ENCODE measurements around the gene OLFM2. TPM values are rescaled to one million over a fixed set of nuclear protein-coding genes. Genes with fewer than 3 reads are reported as not detected.

Gene OLFM2
- total RNA-seq, 1 experiment from 2014 or later, result 19.9 TPM

GRCh38 chr19:9877780-9878510, 58.4 kb downstream of the OLFM2 start:
- no peaks in the 10 kb centered on the region for H3K79me2 ChIP-seq (ENCODE audit: insufficient read depth, low read length)
- RAD21 ChIA-PET (ENCODE audit: low non-redundant PET in 1 of 2, low total read pairs in 2 of 2, uncharacterized antibody in 2 of 2, unreplicated experiment in 2 of 2), result no interaction called here
- H3K27ac ChIP-seq (ENCODE audit: low read depth, low read length), result peak overlapping the region; percentile 48; the same call in 1 of the 2 replicates
- intact Hi-C loops (cut with micrococcal nuclease), result no loop called here
- H3K36me3 ChIP-seq (ENCODE audit: control insufficient read depth in 1 of 2, insufficient read depth in 2 of 2, low read length in 2 of 2), result no peaks in the 10 kb centered on the region
- no peaks in the 10 kb centered on the region for H3K9me2 ChIP-seq (ENCODE audit: insufficient read depth)
- TF ChIP-seq CBX3 (IDR thresholded peaks at IDR 0.05; ENCODE audit: low read depth) (peak; percentile 77; the same call in 1 of the 2 replicates), SP1 (IDR thresholded peaks at IDR 0.05; ENCODE audit: low read depth) (peak; percentile 27; the same call in 1 of the 2 replicates), SIN3A (IDR thresholded peaks at IDR 0.05; ENCODE audit: low read depth) (no peak), TCF7L2 (IDR thresholded peaks at IDR 0.05; ENCODE audit: borderline replicate concordance, extremely low read depth, insufficient read depth, insufficient read length) (no peak), POLR2AphosphoS5 (IDR thresholded peaks at IDR 0.05; ENCODE audit: low read depth, low read length) (no peak), JUND (IDR thresholded peaks at IDR 0.05) (peak; percentile 47; the same call in 1 of the 2 replicates), SRF (IDR thresholded peaks at IDR 0.05; ENCODE audit: low read depth) (no peak), FOSL1 (IDR thresholded peaks at IDR 0.05; ENCODE audit: low read depth) (peak; percentile 85), ATF3 (IDR thresholded peaks at IDR 0.05) (no peak), MAX (IDR thresholded peaks at IDR 0.05) (peak; percentile 69; the same call in 1 of the 2 replicates), ELF1 (IDR thresholded peaks at IDR 0.05; ENCODE audit: borderline replicate concordance, low read depth) (no peak)
- TF ChIP-seq, protein P1, sequence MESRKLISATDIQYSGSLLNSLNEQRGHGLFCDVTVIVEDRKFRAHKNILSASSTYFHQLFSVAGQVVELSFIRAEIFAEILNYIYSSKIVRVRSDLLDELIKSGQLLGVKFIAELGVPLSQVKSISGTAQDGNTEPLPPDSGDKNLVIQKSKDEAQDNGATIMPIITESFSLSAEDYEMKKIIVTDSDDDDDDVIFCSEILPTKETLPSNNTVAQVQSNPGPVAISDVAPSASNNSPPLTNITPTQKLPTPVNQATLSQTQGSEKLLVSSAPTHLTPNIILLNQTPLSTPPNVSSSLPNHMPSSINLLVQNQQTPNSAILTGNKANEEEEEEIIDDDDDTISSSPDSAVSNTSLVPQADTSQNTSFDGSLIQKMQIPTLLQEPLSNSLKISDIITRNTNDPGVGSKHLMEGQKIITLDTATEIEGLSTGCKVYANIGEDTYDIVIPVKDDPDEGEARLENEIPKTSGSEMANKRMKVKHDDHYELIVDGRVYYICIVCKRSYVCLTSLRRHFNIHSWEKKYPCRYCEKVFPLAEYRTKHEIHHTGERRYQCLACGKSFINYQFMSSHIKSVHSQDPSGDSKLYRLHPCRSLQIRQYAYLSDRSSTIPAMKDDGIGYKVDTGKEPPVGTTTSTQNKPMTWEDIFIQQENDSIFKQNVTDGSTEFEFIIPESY (IDR thresholded peaks at IDR 0.05; ENCODE audit: extremely low read depth, insufficient replicate concordance, low read length), result no peak
- H3K4me1 ChIP-seq (ENCODE audit: control insufficient read depth in 1 of 2, insufficient read depth in 2 of 2, low read length in 2 of 2), result peaks cover 19 to 33% of the 10 kb centered on the region in 2 experiments
- no peaks in the 10 kb centered on the region for H3K27me3 ChIP-seq (ENCODE audit: insufficient read depth, low read length)
- peak; percentile 58 for DNase-seq (ENCODE audit: low read depth, low spot score)
- peak; percentile 84 for ATAC-seq
- H4K20me1 ChIP-seq (ENCODE audit: insufficient read depth), result no peaks in the 10 kb centered on the region
- CTCF ChIA-PET, result no interaction called here
- H3K9me3 ChIP-seq (ENCODE audit: control insufficient read depth in 1 of 2, insufficient read depth in 1 of 2, low read depth in 1 of 2, low read length in 2 of 2), result no peaks in the 10 kb centered on the region
- peak overlapping the region; percentile 70 for H3K4me2 ChIP-seq (ENCODE audit: low read length)
- POLR2A ChIA-PET, result interaction anchor here (0.6 kb wide), 1 partner anchor 51 kb away, joined by 4 read pairs; no protein-coding TSS in a partner anchor
- BruUV-seq (replicated peaks), result no TSS peak
- H2AFZ ChIP-seq (ENCODE audit: low read depth, low read length, poor library complexity, severe bottlenecking), result no peak overlapping the region
- peak overlapping the region; percentile 53; the same call in 1 of the 2 replicates for H3K9ac ChIP-seq (ENCODE audit: low read length)
- peak overlapping the region in 1 of 2 experiments; percentile 19; a peak in 1 of 4 replicates for H3K4me3 ChIP-seq (replicated peaks in 1 of 2; ENCODE audit: low read depth in 1 of 2, low read length in 2 of 2)
